Measurements from ENCODE around the gene EHF. TPM values are rescaled to one million over a fixed set of nuclear protein-coding genes. Genes with fewer than 3 reads are reported as not detected.
A peak's percentile ranks its signal among the peaks of the same experiment; 100 is the strongest.

Gene EHF
- total and polyA plus RNA-seq, 9 of the 15 experiments (the other 6 are each of a cell fraction or from before 2014, with no cell fraction given) = 0.04 to 0.54 (median 0.37) TPM

GRCh38 chr11:34600339-34601084 is 20.4 kb upstream of the EHF start (continued):
- TF ChIP-seq TAF1 (IDR thresholded peaks at IDR 0.05; ENCODE audit: control insufficient read depth, extremely low read depth, insufficient read depth, low read length, severe bottlenecking) (no peak), ZKSCAN1 (IDR thresholded peaks at IDR 0.05; ENCODE audit: low read depth, low read length) (no peak), CBX8 (IDR thresholded peaks at IDR 0.05; ENCODE audit: borderline replicate concordance, extremely low read depth, low read depth, low read length, poor library complexity, severe bottlenecking) (no peak), SLC30A9 (CRISPR knock-in tag; IDR thresholded peaks at IDR 0.05) (no peak), XRCC3 (IDR thresholded peaks at IDR 0.05) (no peak), NR1H2 (CRISPR knock-in tag; IDR thresholded peaks at IDR 0.05) (no peak), PTBP1 (IDR thresholded peaks at IDR 0.05; ENCODE audit: low read depth, low read length) (no peak), HDAC1 (IDR thresholded peaks at IDR 0.05) (peak in 1 of 2 experiments; percentile 68; a peak in 2 of 4 replicates), ZBTB43 (CRISPR knock-in tag; IDR thresholded peaks at IDR 0.05) (no peak), RFX5 (IDR thresholded peaks at IDR 0.05; ENCODE audit: low read depth, low read length) (no peak), ARID2 (IDR thresholded peaks at IDR 0.05) (no peak), TFAM (CRISPR knock-in tag; conservative IDR thresholded peaks at IDR 0.05) (no peak), HNRNPUL1 (IDR thresholded peaks at IDR 0.05; ENCODE audit: low read length) (no peak), ESRRB (CRISPR knock-in tag; IDR thresholded peaks at IDR 0.05; ENCODE audit: borderline replicate concordance) (no peak), FOXP1 (CRISPR knock-in tag; IDR thresholded peaks at IDR 0.05) (no peak), ZNF165 (CRISPR knock-in tag; IDR thresholded peaks at IDR 0.05; ENCODE audit: borderline replicate concordance) (no peak), ZNF561 (CRISPR knock-in tag; conservative IDR thresholded peaks at IDR 0.05) (no peak), GABPA (tag; conservative IDR thresholded peaks at IDR 0.05; ENCODE audit: low read depth) (no peak), RFX7 (CRISPR knock-in tag; IDR thresholded peaks at IDR 0.05) (no peak), KDM1A (IDR thresholded peaks at IDR 0.05) (peak; percentile 24 to 59; a peak in 1 of 4 replicates), NFRKB (IDR thresholded peaks at IDR 0.05; ENCODE audit: low read depth) (0 out of 2 replicates have a peak, but pooled peaks have one; percentile 18), ZNF583 (CRISPR knock-in tag; IDR thresholded peaks at IDR 0.05) (no peak), ZSCAN32 (CRISPR knock-in tag; IDR thresholded peaks at IDR 0.05) (no peak), ZNF584 (CRISPR knock-in tag; IDR thresholded peaks at IDR 0.05; ENCODE audit: low read depth) (no peak; the same call in 1 of the 2 replicates), MYNN (IDR thresholded peaks at IDR 0.05) (0 out of 2 replicates have a peak, but pooled peaks have one; percentile 45), MYNN (CRISPR knock-in tag; IDR thresholded peaks at IDR 0.05) (no peak)
- TF ChIP-seq, protein P1, sequence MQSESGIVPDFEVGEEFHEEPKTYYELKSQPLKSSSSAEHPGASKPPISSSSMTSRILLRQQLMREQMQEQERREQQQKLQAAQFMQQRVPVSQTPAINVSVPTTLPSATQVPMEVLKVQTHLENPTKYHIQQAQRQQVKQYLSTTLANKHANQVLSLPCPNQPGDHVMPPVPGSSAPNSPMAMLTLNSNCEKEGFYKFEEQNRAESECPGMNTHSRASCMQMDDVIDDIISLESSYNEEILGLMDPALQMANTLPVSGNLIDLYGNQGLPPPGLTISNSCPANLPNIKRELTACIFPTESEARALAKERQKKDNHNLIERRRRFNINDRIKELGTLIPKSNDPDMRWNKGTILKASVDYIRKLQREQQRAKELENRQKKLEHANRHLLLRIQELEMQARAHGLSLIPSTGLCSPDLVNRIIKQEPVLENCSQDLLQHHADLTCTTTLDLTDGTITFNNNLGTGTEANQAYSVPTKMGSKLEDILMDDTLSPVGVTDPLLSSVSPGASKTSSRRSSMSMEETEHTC (IDR thresholded peaks at IDR 0.05) = peak; percentile 43; the same call in 1 of the 2 replicates

Measured in K562 (cell line).